Osteocyte (in vitro differentiated cells): ENCODE data around the gene USP14. TPM values are rescaled to one million over a fixed set of nuclear protein-coding genes. Genes with fewer than 3 reads are reported as not detected.

Source experiments
- DNase-seq: peaks from one replicate; pipeline ENCODE4 v3.0.0; 2021; ENCODE audit warnings: mixed read lengths; ENCODE audit not compliant: unreplicated experiment; ENCODE audit errors: extremely low spot score
- H3K27ac Mint-ChIP-seq: one replicate; pipeline ENCODE4 v1.8.0; 2021; ENCODE audit warnings: mild to moderate bottlenecking, mixed read lengths; ENCODE audit not compliant: unreplicated experiment
- H3K27me3 Mint-ChIP-seq: one replicate; pipeline ENCODE4 v1.8.0; 2021; ENCODE audit warnings: mixed read lengths; ENCODE audit not compliant: unreplicated experiment
- H3K36me3 Mint-ChIP-seq: one replicate; pipeline ENCODE4 v1.8.0; 2021; ENCODE audit warnings: mixed read lengths; ENCODE audit not compliant: unreplicated experiment
- H3K4me1 Mint-ChIP-seq: one replicate; pipeline ENCODE4 v1.8.0; 2021; ENCODE audit warnings: mixed read lengths; ENCODE audit not compliant: unreplicated experiment
- H3K4me3 Mint-ChIP-seq: one replicate; pipeline ENCODE4 v1.8.0; 2021; ENCODE audit warnings: mild to moderate bottlenecking, moderate library complexity, mixed read lengths; ENCODE audit not compliant: unreplicated experiment
- H3K9me3 Mint-ChIP-seq: one replicate; pipeline ENCODE4 v1.8.0; 2021; ENCODE audit warnings: mixed read lengths; ENCODE audit not compliant: unreplicated experiment
- total RNA-seq: library from RNA; stranded (reverse); gene quantifications from 2 replicates; pipeline ENCODE4 v1.2.1, GENCODE V29; 2021
- TF ChIP-seq, protein P1 (sequence below): fragments of 200-600 bp; sonication (generic); IDR thresholded peaks from 2 replicates; pipeline ENCODE4 v1.5.0; 2021; ENCODE audit warnings: antibody characterized with exemption, mild to moderate bottlenecking, moderate library complexity

Gene USP14
- total RNA-seq, 1 donor from 2014 or later, result 59.7 TPM

DNA sequence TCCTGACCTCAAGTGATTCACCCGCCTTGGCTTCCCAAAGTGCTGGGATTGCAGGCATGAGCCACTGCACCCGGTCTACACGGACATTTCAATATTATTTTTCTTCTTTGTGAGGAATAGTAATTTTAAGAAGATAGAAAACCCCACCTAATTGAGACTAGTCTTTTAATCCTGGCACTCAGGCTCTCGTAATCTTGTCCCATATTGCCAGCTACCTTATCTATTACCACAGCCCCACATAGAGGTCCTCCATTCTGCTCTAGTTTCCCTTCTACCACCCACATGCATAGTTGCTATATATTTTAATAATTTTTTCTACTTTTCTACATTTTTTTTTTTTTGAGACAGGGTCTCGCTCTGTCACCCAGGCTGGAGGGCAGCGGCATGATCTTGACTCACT lies 9.5 kb upstream of the USP14 start:
- Mint-ChIP-seq H3K4me1 (no peaks in the 10 kb centered on the region), H3K27ac (no peak overlapping the region), H3K36me3 (no peaks in the 10 kb centered on the region), H3K4me3 (no peak overlapping the region), H3K27me3 (peaks cover 48% of the 10 kb centered on the region), H3K9me3 (no peaks in the 10 kb centered on the region)
- DNase-seq, result no peak
- TF ChIP-seq, protein P1, sequence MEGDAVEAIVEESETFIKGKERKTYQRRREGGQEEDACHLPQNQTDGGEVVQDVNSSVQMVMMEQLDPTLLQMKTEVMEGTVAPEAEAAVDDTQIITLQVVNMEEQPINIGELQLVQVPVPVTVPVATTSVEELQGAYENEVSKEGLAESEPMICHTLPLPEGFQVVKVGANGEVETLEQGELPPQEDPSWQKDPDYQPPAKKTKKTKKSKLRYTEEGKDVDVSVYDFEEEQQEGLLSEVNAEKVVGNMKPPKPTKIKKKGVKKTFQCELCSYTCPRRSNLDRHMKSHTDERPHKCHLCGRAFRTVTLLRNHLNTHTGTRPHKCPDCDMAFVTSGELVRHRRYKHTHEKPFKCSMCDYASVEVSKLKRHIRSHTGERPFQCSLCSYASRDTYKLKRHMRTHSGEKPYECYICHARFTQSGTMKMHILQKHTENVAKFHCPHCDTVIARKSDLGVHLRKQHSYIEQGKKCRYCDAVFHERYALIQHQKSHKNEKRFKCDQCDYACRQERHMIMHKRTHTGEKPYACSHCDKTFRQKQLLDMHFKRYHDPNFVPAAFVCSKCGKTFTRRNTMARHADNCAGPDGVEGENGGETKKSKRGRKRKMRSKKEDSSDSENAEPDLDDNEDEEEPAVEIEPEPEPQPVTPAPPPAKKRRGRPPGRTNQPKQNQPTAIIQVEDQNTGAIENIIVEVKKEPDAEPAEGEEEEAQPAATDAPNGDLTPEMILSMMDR, result no peak

DNA sequence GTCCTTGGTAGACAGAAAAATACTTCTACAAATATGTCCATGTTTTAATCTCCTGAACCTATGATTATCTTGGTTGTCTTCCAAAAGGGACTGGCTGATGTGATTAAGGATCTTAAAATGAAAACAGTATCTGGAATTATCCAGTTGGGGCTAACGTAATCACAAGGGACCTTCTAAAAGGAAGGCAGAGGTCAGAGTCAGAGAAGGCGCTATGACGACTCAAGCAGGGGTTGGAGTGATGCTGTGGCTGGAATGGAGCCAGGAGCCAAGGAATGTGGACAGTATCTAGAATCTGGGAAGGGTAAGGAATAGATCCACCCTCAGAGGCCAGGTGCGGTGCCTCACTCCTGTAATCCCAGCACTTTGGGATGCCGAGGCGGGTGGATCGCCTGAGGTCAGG lies 4.2 kb upstream of the USP14 start:
- Mint-ChIP-seq H3K4me3 (no peak overlapping the region), H3K4me1 (no peaks in the 10 kb centered on the region), H3K27ac (no peak overlapping the region), H3K9me3 (no peaks in the 10 kb centered on the region), H3K36me3 (no peaks in the 10 kb centered on the region), H3K27me3 (peaks cover 34% of the 10 kb centered on the region)
- TF ChIP-seq, protein P1, result no peak
- no peak for DNase-seq

DNA sequence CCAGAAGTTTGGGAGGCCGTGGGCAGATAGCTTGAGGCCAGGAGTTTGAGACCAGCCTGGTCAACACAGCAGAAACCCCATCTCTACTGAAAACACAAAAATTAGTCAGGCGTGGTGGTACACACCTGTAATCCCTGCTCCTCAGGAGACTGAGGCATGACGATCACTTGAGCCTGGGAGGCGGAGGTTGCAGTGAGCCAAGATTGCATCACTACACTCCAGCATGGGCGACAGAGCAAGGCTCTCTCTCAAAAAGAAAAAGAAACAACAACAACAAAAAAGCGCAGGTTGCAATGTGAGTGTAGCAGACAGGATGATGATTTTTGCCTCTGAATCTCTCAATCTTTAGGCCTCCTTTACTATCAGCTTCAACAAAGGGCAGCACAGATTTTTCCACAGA lies 2.7 kb upstream of the USP14 start:
- peaks cover 22% of the 10 kb centered on the region for H3K27me3 Mint-ChIP-seq
- no peak overlapping the region for H3K4me3 Mint-ChIP-seq
- TF ChIP-seq, protein P1, result no peak
- no peaks in the 10 kb centered on the region for H3K36me3 Mint-ChIP-seq
- H3K4me1 Mint-ChIP-seq, result peaks cover 13% of the 10 kb centered on the region
- H3K9me3 Mint-ChIP-seq, result no peaks in the 10 kb centered on the region
- H3K27ac Mint-ChIP-seq, result no peak overlapping the region
- DNase-seq, result no peak

DNA sequence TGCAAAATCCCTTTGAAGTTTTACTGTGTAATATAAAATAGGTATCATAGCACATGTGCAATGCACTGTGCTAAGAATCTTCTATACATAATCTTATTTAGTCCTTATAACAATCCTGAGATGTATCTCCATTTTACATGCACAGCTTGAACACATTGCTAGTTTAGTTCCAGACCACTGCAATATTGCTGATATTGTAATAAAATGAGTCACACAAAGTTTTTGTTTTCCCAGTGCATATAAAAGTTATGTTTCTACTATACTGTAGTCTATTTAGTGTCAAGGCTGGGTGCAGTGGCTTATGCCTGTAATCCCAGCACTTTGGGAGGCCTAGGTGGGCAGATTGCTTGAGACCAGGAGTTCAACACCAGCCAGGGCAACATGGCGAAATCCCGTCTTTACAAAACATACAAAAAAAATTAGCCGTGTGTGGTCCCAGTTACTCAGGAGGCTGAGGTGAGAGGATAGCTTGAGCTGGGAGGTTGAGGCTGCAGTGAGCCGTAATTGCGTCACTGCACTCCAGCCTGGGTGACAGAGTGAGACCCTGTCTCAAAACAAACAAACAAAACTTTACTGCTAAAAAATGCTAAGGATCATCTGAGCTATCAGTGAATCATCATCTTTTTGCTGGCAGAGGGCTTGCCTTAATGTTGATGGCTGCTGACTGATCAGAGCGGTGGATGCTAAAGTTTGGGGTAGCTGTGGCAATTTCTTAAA lies 1.7 kb upstream of the USP14 start:
- TF ChIP-seq, protein P1, result no peak
- Mint-ChIP-seq H3K36me3 (peaks cover 4% of the 10 kb centered on the region), H3K4me3 (no peak overlapping the region), H3K27me3 (peaks cover 13% of the 10 kb centered on the region), H3K4me1 (peaks cover 20% of the 10 kb centered on the region), H3K9me3 (no peaks in the 10 kb centered on the region), H3K27ac (no peak overlapping the region)
- no peak for DNase-seq

DNA sequence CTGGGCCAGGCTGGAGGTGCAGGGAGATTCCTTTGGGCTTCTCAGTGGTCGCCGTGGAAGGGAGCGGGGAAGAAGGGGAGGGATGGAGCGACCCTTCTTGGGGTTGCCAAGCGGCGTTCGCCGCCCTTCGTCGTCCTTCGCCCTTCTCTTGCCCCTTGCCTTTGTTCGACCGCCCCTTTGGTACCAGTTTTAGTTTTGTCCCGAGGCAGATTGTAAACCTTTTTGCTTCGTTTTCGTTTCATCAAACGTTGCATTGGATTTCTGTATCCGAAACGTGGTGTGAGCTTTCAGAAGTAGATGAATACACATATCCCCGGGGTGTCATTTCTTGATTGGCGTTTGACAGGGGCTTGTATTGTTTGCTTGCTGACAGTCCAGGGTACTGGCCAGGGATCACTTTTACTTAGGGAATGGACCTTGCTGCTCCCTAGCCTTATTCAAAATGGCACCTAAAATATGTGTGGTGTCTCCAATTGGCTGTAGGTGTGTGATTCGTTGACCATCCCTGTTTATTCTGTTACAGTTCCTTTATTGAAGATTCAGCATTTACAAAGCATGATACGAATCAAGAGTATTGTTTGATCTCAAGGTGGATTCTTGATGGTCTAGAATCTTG lies 788 bp downstream of the USP14 start:
- peak overlapping the region; percentile 89 for H3K27ac Mint-ChIP-seq
- TF ChIP-seq, protein P1, result no peak
- DNase-seq, result no peak

More for the DNA sequence above, 788 bp downstream of the USP14 start:
- peak overlapping the region; percentile 91 for H3K4me3 Mint-ChIP-seq
- peaks cover 3% of the 10 kb centered on the region for H3K27me3 Mint-ChIP-seq
- H3K9me3 Mint-ChIP-seq, result no peaks in the 10 kb centered on the region
- H3K36me3 Mint-ChIP-seq, result peaks cover 8% of the 10 kb centered on the region
- H3K4me1 Mint-ChIP-seq, result peaks cover 22% of the 10 kb centered on the region
